GM21529 (cell line): ENCODE measurements around the gene PHKA1.
"Not testable (repeated sequence)": the region's sequence is repeated elsewhere in the genome, so short reads cannot be mapped to it uniquely, and the experiment has no call there.

Experiments used
- ATAC-seq: cut with Tn5 transposase; IDR thresholded peaks from one replicate; pipeline ENCODE4 v1.9.1; 2021; ENCODE audit not compliant: unreplicated experiment

PHKA1 gene

DNA sequence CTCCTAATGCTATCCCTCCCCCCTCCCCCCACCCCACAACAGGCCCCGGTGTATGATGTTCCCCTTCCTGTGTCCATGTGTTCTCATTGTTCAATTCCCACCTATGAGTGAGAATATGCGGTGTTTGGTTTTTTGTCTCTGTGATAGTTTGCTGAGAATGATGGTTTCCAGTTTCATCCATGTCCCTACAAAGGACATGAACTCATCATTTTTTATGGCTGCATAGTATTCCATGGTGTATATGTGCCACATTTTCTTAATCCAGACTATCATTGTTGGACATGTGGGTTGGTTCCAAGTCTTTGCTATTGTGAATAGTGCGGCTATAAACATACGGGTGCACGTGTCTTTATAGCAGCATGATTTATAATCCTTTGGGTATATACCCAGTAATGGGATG is 44.6 kb downstream of the PHKA1 start:
- ATAC-seq: not testable (repeated sequence)

DNA sequence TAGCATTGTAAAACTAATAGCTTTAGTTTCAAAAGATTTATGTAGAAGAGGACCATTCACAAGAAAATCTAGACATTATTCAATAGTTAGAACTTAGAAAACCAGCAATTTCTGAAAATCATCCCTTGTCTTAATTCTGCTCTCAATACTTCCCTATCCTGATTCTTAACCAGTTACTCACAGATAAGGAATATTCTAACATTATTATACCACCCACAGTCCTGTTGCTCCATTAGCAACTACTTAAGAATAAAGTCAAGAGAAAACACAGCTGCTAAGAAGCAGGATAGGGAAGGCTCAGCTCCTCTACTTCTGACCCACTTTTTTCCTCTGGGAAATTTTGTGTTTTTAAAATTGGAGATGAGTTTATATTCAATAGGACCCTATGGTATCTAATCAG is 47.7 kb downstream of the PHKA1 start:
- ATAC-seq: no peak

DNA sequence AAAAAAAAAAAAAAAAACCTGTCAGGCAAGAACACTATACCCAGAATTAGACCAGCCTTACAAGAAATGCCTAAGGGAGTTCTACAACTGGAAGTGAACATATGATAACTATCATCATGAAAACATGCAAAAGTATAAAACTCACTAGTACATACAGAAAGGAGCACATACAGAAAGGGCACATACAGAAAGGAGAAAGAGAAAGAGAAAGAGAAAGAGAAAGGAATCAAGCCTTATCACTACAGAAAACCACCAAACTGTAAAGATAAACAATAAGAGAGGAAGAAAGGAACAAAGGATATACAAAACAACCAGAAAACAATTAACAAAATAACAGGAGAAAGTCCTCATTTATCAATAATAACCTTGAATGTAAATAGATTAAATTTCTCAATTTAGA is 50.4 kb downstream of the PHKA1 start:
- ATAC-seq: no peak

DNA sequence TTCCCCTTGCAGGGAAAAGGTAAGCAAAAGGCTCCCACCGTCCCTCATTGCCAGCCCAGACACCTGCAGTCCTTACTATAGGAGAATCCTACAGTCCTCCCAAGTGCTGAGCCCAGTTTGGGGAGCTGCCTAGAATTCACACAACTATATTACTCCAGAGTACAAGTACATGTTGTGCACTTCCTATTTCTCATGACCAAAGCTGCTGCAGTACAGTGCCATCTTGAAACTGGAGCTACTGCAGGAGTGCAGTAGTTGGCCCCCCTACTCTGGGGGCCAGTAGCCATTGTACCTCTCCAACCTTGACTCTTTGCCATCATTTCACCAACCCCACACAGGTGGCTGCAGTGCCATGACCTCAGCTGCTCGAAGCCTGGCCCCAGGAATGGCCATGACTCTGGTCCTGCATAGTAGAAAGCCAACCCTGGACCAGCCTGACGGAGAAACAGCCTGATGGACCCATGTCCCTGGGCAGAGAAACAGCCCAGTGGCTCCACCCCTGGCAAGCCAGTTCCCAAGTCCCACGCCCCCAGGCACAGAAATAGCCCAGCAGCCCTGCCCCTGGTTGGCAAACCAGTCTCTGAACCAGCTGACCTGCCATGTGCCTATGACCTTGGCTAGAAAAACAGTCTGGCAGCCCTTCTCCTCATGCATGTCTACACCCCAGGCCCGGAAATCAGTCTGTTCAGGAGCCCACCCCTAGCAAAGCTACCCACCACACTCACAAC is 51.9 kb downstream of the PHKA1 start:
- no peak for ATAC-seq

DNA sequence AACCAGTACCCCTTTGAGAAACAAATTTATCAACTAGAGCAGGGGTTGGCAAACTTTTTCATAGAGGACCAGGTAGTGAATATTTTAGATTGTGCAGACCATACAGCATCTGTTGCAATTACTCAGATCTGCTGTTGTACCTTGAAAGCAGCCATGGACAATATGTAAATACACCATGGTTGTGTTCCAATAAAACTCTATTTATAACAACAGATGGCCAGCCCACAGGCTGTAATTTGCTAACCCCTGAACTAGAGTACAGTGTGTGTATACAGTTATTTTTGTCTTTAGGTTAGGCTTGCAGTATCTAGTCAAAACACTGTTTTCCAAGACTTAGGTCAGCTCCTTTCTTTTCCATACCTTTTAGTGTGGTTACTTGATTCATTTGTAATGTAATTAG is 54.4 kb downstream of the PHKA1 start:
- no peak for ATAC-seq

DNA sequence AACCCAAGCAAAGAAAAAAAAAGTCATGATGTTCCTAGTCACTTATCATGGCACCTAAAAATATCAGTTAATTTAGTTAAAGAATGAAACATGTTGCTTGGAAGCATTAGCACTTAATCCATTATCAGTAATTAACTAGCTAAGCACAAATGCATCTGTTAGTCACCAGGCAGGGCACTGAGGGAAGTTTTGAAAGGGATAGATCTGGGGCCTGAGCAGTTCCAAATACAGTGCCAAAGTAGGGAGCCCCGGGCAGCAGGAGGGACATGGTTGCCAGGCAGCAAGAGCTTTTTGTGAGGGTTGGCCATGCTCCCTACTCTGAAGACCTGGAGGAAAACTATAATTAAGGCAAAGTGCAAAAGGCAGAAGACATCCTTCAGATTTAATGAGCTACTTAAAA is 62.0 kb downstream of the PHKA1 start:
- ATAC-seq: no peak

DNA sequence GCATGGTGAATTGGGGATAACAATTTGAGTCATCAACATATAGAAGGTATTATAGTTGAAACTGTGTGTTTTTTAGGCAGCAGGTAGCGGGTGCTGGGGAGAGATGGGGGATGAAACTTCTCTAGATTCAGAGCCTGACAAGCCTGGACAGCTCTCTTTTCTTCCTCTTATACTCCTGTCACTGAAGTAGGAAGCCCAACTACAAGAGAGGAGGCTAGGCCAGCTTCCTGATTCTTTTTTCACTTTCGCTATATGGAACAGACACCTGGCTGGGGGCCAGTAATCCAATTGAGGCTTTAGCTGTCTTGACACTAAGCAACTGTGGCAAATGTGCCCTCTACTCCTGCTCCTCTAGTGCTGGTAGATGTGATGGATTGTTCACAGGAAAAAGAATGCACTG is 69.2 kb downstream of the PHKA1 start:
- no peak for ATAC-seq

DNA sequence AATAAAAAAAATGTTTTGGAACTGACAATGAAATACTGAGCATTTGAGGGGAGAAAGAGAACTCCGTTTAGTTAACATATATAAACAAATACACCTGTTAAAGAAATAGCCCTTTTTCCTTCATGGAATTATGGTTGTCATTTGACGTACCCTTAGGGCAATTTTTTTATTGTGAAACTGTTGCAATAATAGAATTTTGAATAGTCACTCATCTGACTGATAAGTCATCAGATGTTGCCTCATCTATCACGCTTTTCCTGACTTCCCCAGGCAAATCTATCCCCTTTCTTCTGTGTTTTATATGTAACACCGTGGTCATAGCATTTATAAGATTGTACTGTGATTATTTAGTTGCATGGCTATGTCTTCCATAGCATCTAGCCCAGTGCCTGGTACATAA is 72.5 kb downstream of the PHKA1 start:
- ATAC-seq: no peak

DNA sequence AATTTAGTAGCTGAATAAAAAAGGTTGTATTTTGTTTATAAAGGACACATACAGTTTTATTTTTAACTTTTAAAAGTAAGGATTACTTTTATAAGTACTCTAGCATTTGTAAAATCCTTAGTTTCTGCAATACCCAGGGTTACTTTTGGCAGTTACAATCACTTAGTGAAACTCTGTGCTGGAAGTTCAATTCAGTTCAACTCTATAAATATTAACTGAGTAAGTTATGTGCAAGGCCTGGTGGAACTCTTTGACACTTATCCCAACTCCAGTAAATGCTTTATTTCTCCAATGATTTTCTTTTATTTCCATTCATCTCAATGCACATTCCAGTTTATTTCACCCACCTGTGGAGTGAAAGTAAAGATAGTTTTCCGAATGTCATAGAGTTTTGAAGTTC is 78.2 kb downstream of the PHKA1 start:
- ATAC-seq: no peak

DNA sequence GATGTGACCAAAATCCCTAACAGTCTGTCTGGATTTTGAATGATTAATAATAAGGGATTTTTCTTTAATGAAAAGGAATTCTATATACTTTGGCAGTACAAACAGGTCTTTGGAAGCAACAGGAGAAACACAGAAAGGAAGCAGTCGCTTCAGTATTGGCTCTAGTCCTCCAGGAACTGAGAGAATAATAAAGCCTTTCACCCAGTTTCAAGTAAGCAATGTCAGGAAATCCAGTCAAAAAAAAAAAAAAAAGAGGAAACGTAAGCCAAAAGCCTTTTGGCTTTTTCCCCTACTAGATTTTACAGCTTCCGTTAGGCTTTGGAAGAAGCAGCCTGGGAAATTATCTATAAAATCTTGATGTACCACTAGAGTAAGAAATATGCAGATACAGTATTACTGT is 79.8 kb downstream of the PHKA1 start:
- no peak for ATAC-seq

DNA sequence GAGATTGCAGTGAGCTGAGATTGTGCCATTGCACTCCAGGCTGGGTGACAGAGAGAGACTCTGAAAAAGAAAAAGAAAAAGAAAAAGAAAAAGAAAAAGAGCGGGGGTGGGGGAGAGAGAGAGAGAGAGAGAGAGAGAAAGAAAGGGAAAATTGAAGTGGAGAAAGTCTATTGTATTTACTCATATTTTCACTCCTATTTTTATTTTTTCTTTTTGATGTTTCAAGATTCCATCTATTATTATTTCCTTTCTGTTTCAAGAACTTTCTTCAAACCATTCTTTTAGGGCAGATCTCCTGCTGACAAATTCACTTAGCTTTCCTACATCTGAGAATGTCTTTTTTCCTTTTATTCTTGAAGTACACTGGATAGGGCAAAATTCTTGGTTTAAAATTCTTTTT is 83.9 kb downstream of the PHKA1 start:
- no peak for ATAC-seq

DNA sequence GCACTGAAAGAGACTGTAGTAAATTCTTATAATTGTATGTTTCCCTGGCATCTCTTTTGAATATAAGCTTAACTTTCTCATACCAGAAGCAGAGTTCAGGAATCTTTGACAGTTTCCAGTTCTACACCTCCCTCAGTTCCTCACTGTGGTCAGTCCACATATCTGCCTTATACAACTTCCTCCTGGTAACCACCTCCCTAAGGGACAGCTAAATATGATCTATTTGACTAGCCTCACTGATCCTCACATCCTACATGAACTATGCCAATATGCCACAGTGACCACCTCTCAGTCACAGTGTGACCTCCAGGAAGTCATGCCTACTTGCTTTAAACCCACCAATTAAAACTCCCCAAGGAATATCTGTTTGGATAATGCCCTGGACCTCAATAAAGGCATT is 89.9 kb downstream of the PHKA1 start:
- ATAC-seq: no peak

DNA sequence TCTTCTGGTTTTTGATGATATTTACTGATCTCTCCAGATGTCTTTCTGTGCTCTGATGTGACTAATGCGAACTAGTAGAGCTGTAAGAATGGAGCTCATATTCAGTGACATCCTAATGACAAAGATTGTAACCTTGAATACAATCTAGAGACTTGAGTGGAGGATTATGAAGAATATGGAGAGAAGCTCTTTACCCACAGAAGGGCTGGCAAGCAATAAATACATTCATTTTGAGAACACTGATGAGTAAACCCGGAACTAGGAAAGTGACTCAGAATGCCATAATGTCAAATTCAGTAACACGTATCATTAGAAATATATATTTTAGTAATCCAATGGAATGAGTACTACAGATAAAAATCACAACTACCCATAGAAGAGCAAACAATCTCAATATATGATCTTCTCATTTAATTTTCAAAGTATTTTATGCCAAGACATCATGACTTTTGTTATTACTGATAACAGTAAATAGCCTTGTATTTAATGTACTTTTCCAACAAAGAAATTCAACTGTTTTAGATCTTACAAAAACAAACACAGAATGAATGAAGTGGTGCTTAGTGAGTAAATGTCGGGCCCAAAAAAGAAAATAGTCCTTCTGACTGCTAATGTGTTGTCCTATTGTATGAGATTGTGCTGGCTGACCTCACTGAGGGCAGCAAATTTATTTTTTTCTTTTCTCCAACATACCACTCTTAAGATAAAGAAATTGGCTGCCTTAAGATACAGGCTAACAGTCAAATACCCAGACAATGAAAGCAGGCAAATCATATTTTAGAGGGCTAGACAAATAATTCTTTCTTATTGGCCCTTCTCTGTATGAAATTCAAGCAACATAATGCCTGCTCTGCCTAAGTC is 92.3 kb downstream of the PHKA1 start:
- peak; percentile 70 for ATAC-seq

DNA sequence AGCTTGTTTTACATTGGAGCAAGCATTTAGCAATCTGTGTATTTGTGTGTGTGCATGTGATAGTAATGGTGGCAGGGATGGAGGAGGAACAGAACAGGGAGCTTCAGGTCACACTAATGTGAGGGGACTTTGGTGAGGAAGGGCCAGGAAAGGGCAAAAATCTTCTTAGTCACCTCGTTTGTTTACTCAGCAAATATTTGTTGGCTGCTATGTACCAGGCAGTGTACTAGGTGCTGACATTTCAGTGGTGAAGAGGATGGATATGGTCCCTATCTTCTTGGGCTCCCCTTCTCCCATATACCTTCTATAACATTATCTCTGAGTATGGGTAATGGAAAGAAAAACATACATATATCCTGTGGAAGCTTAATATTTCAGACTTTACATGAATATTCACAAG is 92.9 kb downstream of the PHKA1 start:
- peak; percentile 9 for ATAC-seq

DNA sequence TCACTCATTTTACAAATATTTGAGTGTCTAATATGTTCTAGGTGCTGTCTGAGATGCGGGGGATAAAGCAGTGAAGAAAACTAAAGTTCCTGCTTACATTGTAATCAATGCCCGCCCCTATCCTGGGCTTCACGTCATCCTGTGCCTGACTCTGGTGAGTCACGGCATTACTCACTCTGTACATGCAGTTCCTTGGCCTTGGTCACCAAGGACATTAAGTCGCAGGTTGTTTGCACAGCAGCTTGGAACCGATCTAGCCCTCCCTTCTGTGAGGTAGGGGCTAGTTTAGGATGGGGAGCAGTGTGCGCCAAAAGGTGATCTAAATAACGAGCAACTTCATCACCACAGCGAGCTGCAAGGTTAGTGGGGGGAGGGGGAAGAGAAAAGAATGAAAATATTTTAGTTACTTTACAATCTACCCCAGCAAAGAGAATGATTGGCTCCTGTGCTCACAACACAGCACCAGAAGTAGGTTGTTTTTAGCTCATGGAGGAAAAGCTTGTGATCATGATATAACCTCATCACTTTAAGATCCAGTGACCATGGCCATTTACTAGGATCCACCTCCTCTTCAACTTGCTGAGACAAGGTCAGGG is 93.5 kb downstream of the PHKA1 start:
- no peak for ATAC-seq

DNA sequence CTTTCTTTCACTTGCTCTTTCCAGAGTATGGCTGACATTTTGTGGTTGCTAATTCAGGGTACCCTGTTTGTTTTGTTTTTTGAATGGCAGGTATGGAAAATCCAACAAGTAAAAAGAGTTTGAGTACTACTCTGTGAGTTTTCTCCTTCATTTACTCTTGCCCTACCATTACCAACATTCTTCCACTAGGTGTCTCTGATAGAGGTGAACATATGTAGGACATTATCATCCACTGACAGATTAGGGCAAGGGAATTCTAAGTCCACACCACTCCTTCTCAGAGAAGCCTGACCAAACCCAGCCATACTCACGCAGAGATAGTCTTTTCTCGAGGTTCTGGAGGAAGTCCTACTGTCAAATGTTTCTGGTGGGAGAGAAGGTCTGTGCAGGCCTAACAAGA is 104.8 kb downstream of the PHKA1 start:
- ATAC-seq: no peak

DNA sequence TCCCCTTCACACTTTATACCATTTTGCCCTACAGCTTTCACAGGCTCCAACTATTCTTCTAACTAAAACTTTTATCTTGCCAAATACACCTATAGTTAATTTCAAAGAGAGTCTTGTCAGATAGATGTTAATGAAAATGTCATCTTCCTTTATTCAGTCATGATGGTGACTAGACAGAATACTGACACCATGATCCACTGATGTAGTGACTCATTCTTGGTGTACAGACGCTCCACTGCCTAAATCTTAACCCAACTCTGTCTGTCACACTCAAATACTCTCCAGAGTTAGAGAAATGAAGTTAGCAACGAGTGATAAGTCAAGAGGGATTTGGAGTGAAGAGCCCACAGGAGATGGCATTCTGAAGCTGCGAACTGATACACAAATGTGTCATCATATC is 109.4 kb downstream of the PHKA1 start:
- ATAC-seq: no peak

DNA sequence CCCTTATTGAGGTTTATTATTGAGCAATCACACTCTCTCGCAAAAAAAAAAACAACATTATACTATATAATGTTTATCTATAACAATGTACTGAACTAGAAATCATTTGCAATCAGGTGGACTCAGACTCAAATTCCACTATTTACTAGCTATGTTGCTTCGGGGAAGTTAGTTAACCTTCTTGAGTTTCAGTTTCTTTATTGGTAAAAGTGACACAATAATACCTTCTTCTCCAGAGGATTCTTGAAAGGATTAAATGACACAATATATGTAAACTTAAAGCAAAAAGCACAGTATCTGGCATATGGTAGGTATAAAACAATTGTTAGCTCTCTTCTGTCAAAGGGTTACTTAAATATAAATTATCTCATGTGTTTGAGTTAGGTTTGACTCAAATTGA is 110.0 kb downstream of the PHKA1 start:
- ATAC-seq: no peak

DNA sequence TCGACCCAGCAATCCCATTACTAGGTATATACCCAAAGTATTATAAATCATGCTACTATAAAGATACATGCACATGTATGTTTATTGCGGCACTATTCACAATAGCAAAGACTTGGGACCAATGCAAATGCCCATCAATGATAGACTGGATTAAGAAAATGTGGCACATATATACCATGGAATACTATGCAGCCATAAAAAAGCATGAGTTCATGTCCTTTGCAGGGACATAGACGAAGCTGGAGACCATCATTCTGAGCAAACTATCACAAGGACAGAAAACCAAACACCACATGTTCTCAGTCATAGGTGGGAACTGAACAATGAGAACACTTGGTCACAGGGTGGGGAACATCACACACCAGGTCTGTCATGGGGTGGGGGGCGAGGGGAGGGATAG is 123.1 kb downstream of the PHKA1 start:
- not testable (repeated sequence) for ATAC-seq

DNA sequence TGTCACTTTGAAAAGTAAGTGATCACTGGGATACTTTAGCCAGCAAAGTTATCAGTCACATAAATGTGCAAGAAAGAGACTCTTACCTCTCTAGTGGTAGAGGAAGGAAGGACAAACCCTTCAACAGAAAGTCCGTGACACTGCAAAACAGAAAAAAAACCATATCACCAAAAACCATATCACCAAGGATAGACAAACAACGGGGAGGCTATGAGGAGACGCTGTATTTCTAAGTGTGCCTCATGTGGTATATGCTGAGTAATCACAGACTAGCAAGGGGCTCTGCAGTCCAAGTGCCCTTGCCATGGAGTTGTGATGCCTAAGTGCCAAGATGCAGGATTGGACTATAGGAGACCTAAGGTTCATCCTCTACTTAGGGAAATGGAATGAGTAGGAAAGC is 129.9 kb downstream of the PHKA1 start:
- no peak for ATAC-seq

DNA sequence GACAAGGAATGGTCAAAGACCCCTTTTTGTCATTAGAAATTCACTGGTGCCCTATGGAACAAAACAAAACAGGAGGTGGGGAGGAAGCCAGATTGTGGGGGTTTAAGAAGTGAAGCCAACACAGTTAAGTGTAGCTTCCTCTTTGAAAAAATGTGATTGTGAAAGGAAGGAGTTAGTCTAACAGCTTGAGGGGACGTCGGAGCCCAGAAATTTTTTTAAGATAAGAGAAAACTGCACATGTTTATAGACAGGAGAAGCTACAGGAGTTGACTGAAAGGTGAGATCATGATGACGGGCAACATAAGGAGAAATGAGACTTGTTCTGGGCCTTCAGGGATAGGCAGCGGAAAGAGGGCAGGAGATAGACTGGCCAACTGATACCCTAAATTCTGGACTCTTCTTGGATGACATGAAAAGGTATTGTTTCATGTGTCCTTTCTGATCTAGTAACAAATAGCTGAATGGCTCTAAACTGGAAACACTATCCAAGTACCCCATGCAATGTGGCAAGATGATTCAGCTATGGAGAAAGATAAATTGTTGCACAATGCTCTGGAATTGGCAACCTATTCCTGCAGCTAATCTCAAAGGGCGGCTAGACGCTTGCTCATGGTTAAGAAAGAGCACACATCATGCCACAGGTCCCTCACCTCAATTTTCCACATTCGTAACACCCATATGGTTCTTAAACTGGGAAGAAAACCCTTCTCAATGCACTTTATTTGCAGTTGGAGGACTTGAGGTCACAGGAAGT is 137.8 kb downstream of the PHKA1 start:
- ATAC-seq: no peak

DNA sequence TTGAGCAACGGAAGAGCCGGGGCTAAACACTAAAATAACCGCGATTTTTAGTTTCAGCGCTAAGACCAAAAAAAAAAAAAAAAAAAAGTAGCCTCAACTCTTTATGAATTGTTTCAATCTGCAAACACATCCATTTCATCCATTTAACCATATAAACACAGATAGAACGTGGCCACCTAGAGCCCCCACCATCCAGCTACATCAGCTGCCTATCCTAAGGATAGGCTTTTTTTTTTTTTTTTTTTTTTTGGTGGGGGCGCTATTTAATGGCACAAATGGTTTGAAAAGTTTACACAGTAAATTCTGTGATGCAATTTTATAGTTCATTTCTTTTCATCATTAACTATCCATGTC is 141.0 kb downstream of the PHKA1 start:
- peak; percentile 26 for ATAC-seq
